22Rv1 (cell line): ENCODE measurements around the gene SLC1A3.

Source experiments
- ZFX ChIP-seq: fragments of 450-650 bp; IDR thresholded peaks from 2 replicates; pipeline ENCODE4 v1.6.1; 2017; ENCODE audit warnings: antibody characterized with exemption, borderline replicate concordance
- TF ChIP-seq, protein P1 (sequence below): fragments of 450-650 bp; IDR thresholded peaks from 2 replicates; pipeline ENCODE4 v1.5.1; 2017; ENCODE audit warnings: mild to moderate bottlenecking

DNA sequence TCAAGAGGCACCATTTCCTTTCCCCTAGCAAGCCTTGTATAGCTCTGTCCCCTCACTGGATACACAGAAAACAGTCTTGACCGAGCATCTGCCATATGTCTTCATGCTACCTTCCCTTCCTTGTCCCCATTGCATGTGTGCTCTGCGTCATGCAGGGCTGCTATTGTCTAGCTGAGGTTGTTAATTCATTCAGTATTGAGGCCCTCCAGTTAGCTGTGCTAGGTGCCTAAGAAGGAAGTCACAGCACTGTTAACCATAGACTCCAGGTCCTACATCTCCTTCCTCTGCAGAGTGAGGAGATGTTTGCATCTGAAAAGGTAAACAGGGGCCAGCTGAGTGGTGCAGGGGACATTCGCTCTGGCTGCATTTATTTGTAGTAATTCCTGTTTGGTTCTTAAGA is 48.2 kb downstream of the SLC1A3 start:
- TF ChIP-seq, protein P1, sequence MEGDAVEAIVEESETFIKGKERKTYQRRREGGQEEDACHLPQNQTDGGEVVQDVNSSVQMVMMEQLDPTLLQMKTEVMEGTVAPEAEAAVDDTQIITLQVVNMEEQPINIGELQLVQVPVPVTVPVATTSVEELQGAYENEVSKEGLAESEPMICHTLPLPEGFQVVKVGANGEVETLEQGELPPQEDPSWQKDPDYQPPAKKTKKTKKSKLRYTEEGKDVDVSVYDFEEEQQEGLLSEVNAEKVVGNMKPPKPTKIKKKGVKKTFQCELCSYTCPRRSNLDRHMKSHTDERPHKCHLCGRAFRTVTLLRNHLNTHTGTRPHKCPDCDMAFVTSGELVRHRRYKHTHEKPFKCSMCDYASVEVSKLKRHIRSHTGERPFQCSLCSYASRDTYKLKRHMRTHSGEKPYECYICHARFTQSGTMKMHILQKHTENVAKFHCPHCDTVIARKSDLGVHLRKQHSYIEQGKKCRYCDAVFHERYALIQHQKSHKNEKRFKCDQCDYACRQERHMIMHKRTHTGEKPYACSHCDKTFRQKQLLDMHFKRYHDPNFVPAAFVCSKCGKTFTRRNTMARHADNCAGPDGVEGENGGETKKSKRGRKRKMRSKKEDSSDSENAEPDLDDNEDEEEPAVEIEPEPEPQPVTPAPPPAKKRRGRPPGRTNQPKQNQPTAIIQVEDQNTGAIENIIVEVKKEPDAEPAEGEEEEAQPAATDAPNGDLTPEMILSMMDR = no peak
- TF ChIP-seq ZFX = no peak
